ENCODE results near the gene SYNGR4. TPM values are rescaled to one million over a fixed set of nuclear protein-coding genes. Genes with fewer than 3 reads are reported as not detected.
A peak's percentile ranks its signal among the peaks of the same experiment; 100 is the strongest.
"Not testable (repeated sequence)": the region's sequence is repeated elsewhere in the genome, so short reads cannot be mapped to it uniquely, and the experiment has no call there.

The SYNGR4 gene
- total RNA-seq, 1 donor from 2014 or later: not detected

- intact Hi-C loops (cut with DNase I): no loop called here
- ATAC-seq (no peak), DNase-seq (ENCODE audit: low spot score) (peak; percentile 69)
Measured at GRCh38 chr19:48364598-48365348, 606 bp downstream of the SYNGR4 start.

DNA sequence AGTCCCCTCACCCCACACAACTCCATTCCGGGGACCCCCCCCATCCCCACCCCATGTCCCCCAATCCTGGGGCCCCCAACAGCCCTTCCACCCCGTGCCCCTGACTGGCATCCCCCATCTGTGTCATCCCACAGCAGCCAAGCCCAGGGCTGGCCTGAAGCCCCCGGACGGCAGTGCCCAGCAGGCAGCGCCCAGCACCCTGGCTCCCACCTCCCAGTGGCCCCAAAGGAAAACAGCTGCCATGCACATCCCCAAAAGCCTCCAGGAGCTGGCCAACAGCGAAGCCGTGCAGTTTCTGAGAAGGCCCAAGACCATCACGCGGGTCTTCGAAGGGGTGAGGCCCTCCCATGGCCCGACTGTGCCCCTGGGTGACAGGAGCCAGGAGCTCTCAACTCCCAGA is 1.4 kb downstream of the SYNGR4 start:
- intact Hi-C loops (cut with DNase I): no loop called here
- DNase-seq (ENCODE audit: low spot score): no peak
- no peak for ATAC-seq

- DNase-seq (ENCODE audit: low spot score) (no peak), ATAC-seq (no peak)
- intact Hi-C loops (cut with DNase I): no loop called here
Measured at GRCh38 chr19:48367855-48368254, 3.7 kb downstream of the SYNGR4 start.

GRCh38 chr19:48368936-48369335 is 4.8 kb downstream of the SYNGR4 start:
- intact Hi-C loops (cut with DNase I): no loop called here
- ATAC-seq (no peak), DNase-seq (ENCODE audit: low spot score) (no peak)

- intact Hi-C loops (cut with DNase I): no loop called here
- ATAC-seq (no peak), DNase-seq (ENCODE audit: low spot score) (no peak)
Measured at GRCh38 chr19:48370955-48371354, 6.8 kb downstream of the SYNGR4 start.

- intact Hi-C loops (cut with DNase I): no loop called here
- DNase-seq (ENCODE audit: low spot score) (no peak), ATAC-seq (no peak)
Measured at GRCh38 chr19:48371367-48371766, 7.2 kb downstream of the SYNGR4 start.

- intact Hi-C loops (cut with DNase I); ATAC-seq; DNase-seq (ENCODE audit: low spot score): not testable (repeated sequence)
Measured at GRCh38 chr19:48371771-48372170, 7.6 kb downstream of the SYNGR4 start.

- ATAC-seq (no peak), DNase-seq (ENCODE audit: low spot score) (no peak)
- intact Hi-C loops (cut with DNase I): no loop called here
Measured at GRCh38 chr19:48372904-48373303, 8.7 kb downstream of the SYNGR4 start.

- intact Hi-C loops (cut with DNase I): no loop called here
- ATAC-seq (no peak), DNase-seq (ENCODE audit: low spot score) (no peak)
Measured at GRCh38 chr19:48373567-48373966, 9.4 kb downstream of the SYNGR4 start.

DNA sequence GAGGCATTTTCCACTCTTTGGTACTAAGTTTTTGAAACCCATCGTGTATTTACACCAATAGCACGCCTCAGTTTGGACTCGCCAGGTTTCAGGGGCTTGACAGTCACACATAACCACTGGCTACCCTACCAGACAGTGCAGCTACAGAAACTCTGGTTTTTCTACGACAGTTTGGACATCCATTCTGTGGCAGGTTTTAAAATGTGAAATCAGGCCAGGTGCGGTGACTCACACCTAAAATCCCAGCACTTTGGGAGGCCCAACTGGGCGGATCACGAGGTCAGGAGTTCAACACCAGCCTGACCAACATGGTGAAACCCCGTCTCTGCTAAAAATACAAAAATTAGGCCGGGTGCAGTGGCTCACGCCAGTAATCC is 14.0 kb downstream of the SYNGR4 start:
- DNase-seq (ENCODE audit: low spot score): no peak
- ATAC-seq: no peak
- intact Hi-C loops (cut with DNase I): no loop called here

GRCh38 chr19:48379058-48379457 is 14.9 kb downstream of the SYNGR4 start:
- DNase-seq (ENCODE audit: low spot score): no peak
- no peak for ATAC-seq
- intact Hi-C loops (cut with DNase I): no loop called here

DNA sequence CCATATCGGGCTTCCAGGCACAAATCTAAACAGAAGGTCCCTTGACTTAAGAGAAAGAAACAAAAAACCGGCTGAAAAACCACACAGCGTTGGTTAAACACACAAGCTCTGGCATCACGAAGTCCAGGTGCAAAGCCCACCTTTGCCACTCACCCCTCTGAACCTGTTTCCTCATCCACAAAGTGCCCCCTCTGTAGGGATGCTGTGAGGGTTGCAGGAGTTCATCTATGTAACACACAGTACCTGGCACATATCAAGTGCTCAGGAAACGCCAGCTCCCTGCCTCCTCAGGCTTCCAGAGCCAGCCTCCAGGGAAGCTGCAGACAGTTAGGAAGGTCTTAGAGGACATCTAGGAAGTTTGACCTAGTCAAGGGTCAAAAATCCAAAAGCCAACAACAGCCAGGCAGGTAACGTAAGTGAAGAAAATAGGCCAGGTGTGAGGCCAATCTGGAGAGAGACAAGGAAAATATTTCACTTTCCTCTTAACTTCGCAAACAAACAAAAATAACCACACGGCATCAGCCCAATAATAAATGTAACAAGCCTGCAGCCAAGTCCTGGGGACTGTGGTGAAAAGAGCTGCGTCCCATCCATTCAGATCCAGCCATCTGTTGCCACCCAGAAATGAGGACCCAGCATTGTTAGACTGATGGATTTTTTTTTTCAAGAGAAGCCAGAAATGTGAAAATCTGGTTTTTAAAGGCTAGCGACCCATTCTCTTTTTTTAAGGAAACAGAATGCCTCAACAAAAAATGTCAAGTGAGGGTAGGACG is 17.2 kb downstream of the SYNGR4 start:
- ATAC-seq (no peak), DNase-seq (ENCODE audit: low spot score) (no peak)
- intact Hi-C loops (cut with DNase I): no loop called here

DNA sequence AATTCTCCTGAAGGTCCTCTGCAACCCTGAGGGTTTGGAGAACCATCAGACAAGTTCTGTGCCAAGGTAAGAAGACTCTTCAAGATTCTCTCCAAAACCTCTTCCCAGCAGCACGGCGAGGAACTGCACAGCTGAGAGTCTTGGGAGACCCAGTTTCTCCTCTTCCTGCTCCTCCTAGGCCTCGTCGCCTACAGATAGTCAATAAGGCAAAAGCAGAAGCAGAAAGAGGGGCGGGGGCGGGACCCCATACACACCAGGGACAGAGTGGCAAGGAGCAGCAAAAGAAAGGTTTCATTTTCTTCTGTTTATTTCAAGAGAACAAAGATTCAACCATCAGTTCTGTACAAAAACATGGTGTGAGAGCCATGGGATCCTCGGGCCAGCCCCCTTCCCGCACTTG is 18.1 kb downstream of the SYNGR4 start:
- DNase-seq (ENCODE audit: low spot score) (no peak), ATAC-seq (no peak)
- intact Hi-C loops (cut with DNase I): no loop called here

- no peak for ATAC-seq
- DNase-seq (ENCODE audit: low spot score): no peak
- intact Hi-C loops (cut with DNase I): no loop called here
Measured at GRCh38 chr19:48385461-48386087, 21.4 kb downstream of the SYNGR4 start.

- ATAC-seq: no peak
- DNase-seq (ENCODE audit: low spot score): no peak
- intact Hi-C loops (cut with DNase I): no loop called here
Measured at GRCh38 chr19:48386981-48387380, 22.8 kb downstream of the SYNGR4 start.

DNA sequence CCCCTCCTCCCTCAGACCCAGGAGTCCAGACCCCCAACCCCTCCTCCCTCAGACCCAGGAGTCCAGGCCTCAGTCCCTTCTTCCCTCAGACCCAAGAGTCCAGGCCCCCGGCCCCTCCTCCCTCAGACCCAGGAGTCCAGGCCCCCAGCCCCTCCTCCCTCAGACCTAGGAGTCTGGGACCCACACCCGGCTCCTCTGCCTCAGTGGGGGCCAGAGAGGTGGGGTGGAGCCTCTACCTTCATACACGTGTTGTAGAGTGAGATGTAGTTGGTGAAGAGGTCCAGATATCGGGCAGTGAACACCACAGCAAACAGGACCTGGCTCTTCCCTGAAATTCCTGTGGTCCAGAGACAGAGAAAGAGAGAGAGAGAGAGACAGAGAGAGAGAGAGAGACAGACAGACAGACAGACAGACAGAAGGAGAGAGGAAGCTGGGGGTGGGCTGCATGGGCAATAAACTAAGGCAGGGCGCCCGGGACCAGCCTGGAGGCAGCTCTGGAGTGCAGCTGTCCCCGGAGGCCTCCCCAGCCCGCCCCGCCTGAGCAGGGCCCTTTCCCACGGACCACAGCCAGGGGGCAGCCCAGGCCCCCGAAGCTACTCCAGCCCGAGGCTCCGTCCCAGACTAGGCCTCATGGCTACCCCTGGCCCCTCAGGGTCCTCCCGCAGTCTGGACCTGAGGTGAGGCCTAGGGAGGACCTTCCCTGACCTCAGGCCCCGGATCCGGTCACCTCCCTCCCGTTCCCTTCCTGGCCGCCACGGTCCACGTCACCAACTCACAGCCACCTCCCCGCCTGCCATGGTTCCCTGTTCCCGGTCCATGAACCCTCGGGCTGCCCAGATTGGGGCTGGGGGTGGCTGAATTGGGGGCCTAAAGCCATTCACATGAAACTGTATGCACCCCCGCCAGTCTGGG is 26.3 kb downstream of the SYNGR4 start:
- peak; percentile 89 for ATAC-seq
- intact Hi-C loops (cut with DNase I): loop anchor here (10.0 kb wide), 1 partner anchor 194 kb away; no protein-coding TSS in a partner anchor
- DNase-seq (ENCODE audit: low spot score): peak; percentile 80

GRCh38 chr19:48391100-48392005 is 27.2 kb downstream of the SYNGR4 start, which contains the start of gene KDELR1:
Gene KDELR1 (minus strand): TSS chr19:48391551. CDS start chr19:48391358, 193 bp downstream.
- peak; percentile 89 for DNase-seq (ENCODE audit: low spot score)
- intact Hi-C loops (cut with DNase I): loop anchor here (10.0 kb wide), 1 partner anchor 193 kb away; no protein-coding TSS in a partner anchor

DNA sequence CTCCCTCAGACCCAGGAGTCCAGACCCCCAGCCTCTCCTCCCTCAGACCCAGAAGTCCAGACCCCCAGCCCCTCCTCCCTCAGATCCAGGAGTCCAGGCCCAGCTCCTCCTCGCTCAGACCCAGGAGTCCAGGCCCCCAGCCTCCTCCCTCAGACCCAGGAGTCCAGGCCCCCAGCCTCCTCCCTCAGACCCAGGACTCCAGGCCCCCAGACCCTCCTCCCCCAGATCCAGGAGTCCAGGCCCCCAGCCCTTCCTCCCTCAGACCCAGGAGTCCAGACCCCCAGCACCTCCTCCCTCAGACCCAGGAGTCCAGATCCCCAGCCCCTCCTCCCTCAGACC is 27.8 kb downstream of the SYNGR4 start:
- not testable (repeated sequence) for DNase-seq (ENCODE audit: low spot score); ATAC-seq
- intact Hi-C loops (cut with DNase I): loop anchor here (10.0 kb wide), 1 partner anchor 193 kb away; no protein-coding TSS in a partner anchor

More at GRCh38 chr19:48391100-48392005, 27.2 kb downstream of the SYNGR4 start, which contains the start of gene KDELR1:
- peak; percentile 96 for ATAC-seq
